Endothelial cell of umbilical vein (primary cell): ENCODE results near the gene CMC1. TPM values are rescaled to one million over a fixed set of nuclear protein-coding genes. Genes with fewer than 3 reads are reported as not detected.

Source experiments
- BruUV-seq: library from RNA; stranded (reverse); fragments of 400-500 nt; replicated peaks from 2 replicates; lab custom pipeline; 2021; lab: Mats Ljungman, UMichigan
- CTCF ChIA-PET: fragments of 300-600, 350-600 bp; sonication (Branson Sonifier 250); formaldehyde crosslinking; loops from one replicate; lab custom pipeline; 2021; ENCODE audit warnings: antibody characterized with exemption, inconsistent platforms; lab: Charles Lee
- POLR2A ChIA-PET: fragments of 300-600, 350-600 bp; sonication (Branson Sonifier 250); formaldehyde crosslinking; loops from one replicate; lab custom pipeline; 2021; ENCODE audit warnings: antibody characterized with exemption, inconsistent platforms; lab: Charles Lee
- DNase-seq: peaks from one replicate; pipeline ENCODE4 v3.0.0-alpha.2; 2011; ENCODE audit warnings: low read depth, low spot score
- FAIRE-seq: peaks from 2 replicates; lab custom pipeline; 2011; peaks lifted over from hg19 to GRCh38; lab: Jason Lieb, UNC
- H2AFZ ChIP-seq: 2 replicates; pipeline ENCODE4 v1.6.0; 2012; ENCODE audit warnings: low read depth, low read length, control low read depth, inconsistent platforms
- H3K27ac ChIP-seq: 2 replicates; pipeline ENCODE4 v1.5.1; 2011; ENCODE audit warnings: low read depth, mild to moderate bottlenecking, control low read depth, low read length, moderate library complexity; ENCODE audit not compliant: insufficient read depth
- H3K27me3 ChIP-seq, 2 experiments: 2 replicates each; pipeline versions ENCODE4 v1.6.0 to v1.6.1; 2011; ENCODE audit warnings: low read length in 2 of 2, mixed read lengths in 1 of 2; ENCODE audit not compliant: control insufficient read depth in 2 of 2, insufficient read depth in 2 of 2
- H3K36me3 ChIP-seq, 2 experiments: 2 replicates in 1 of 2; 3 replicates in 1 of 2; pipeline ENCODE4 v1.5.1; 2011; ENCODE audit warnings: low read length in 2 of 2, mild to moderate bottlenecking in 1 of 2, moderate library complexity in 1 of 2; ENCODE audit not compliant: control insufficient read depth in 2 of 2, insufficient read depth in 2 of 2; ENCODE audit errors: extremely low read depth in 1 of 2
- H3K4me1 ChIP-seq: 3 replicates; pipeline ENCODE4 v1.5.1; 2011; ENCODE audit warnings: mild to moderate bottlenecking, low read length; ENCODE audit not compliant: control insufficient read depth, insufficient read depth; ENCODE audit errors: extremely low read depth
- H3K4me2 ChIP-seq: 2 replicates; pipeline ENCODE4 v1.6.1; 2011; ENCODE audit warnings: low read length, control low read depth, mixed read lengths; ENCODE audit not compliant: insufficient read depth
- H3K4me3 ChIP-seq, 3 experiments: fragments of 200-600 bp in 1 of 3; sonication (generic), shearing (Covaris generic) in 1 of 3; replicated peaks in 1 of 3; 2 replicates each; pipeline ENCODE4 v1.5.1; 2011 to 2016; ENCODE audit warnings: control low read depth in 3 of 3, low read length in 3 of 3, mild to moderate bottlenecking in 2 of 3, inconsistent platforms in 1 of 3, low read depth in 1 of 3, moderate library complexity in 1 of 3; ENCODE audit not compliant: insufficient read depth in 1 of 3
- H3K79me2 ChIP-seq: 2 replicates; pipeline ENCODE4 v1.6.0; 2012; ENCODE audit warnings: low read length, inconsistent platforms; ENCODE audit not compliant: control insufficient read depth, insufficient read depth
- H3K9ac ChIP-seq: replicated peaks from 2 replicates; pipeline ENCODE3; 2011; ENCODE audit warnings: low read length, control low read depth; ENCODE audit not compliant: insufficient read depth; ENCODE audit errors: extremely low read depth
- H3K9me1 ChIP-seq: replicated peaks from 3 replicates; pipeline ENCODE4 v1.6.0; 2011; ENCODE audit warnings: mild to moderate bottlenecking, low read length; ENCODE audit not compliant: control insufficient read depth, insufficient read depth; ENCODE audit errors: extremely low read depth
- H3K9me3 ChIP-seq: replicated peaks from 2 replicates; pipeline ENCODE4 v1.5.1; 2012; ENCODE audit warnings: low read length, inconsistent platforms; ENCODE audit not compliant: control insufficient read depth, insufficient read depth
- H4K20me1 ChIP-seq: replicated peaks from 2 replicates; pipeline ENCODE3; 2011; ENCODE audit warnings: mild to moderate bottlenecking, low read length; ENCODE audit not compliant: control insufficient read depth, insufficient read depth; ENCODE audit errors: extremely low read depth
- EZH2 ChIP-seq: IDR thresholded peaks from 2 replicates; pipeline ENCODE4 v1.6.1; 2012; ENCODE audit warnings: borderline replicate concordance, low read depth, mild to moderate bottlenecking, moderate library complexity, low read length, inconsistent platforms; ENCODE audit not compliant: severe bottlenecking
- FOS ChIP-seq: IDR thresholded peaks from 2 replicates; pipeline ENCODE4 v1.6.1; 2011; ENCODE audit warnings: mild to moderate bottlenecking, low read length, moderate library complexity, borderline replicate concordance; ENCODE audit not compliant: insufficient read depth
- GATA2 ChIP-seq: IDR thresholded peaks from 2 replicates; pipeline ENCODE4 v1.7.0; 2011; ENCODE audit warnings: low read depth, mild to moderate bottlenecking, moderate library complexity, mixed read lengths, low read length; ENCODE audit not compliant: insufficient read length, insufficient read depth
- JUN ChIP-seq: IDR thresholded peaks from 2 replicates; pipeline ENCODE4 v1.6.1; 2011; ENCODE audit warnings: borderline replicate concordance, low read depth; ENCODE audit not compliant: insufficient read length, insufficient read depth
- MYC ChIP-seq: IDR thresholded peaks from one replicate; pipeline ENCODE4 v1.6.1; 2011; ENCODE audit warnings: mild to moderate bottlenecking, low read depth, low read length
- POLR2A ChIP-seq: IDR thresholded peaks from 2 replicates; pipeline ENCODE4 v1.6.1; 2012; ENCODE audit warnings: low read depth, mild to moderate bottlenecking, control low read depth, low read length
- POLR2AphosphoS5 ChIP-seq: IDR thresholded peaks from 2 replicates; pipeline ENCODE4 v1.6.1; 2012; ENCODE audit warnings: low read depth, mild to moderate bottlenecking, control low read depth, low read length, moderate library complexity; ENCODE audit not compliant: insufficient read depth
- dilution Hi-C: fragments of 300-500 bp; cut with MboI; formaldehyde crosslinking; loops from one replicate; pipeline ENCODE4 v1.15.0; 2019; ENCODE audit warnings: low sequenced_read_pairs; ENCODE audit not compliant: extremely low pct_ligation_motif_present
- intact Hi-C: fragments of 100-400 bp; cut with micrococcal nuclease; formaldehyde crosslinking; loops from one replicate; pipeline ENCODE4 v1.10.0; 2022
- polyA plus RNA-seq, 4 experiments: library from polyadenylated mRNA; depleted of rRNA in 3 of 4; stranded (reverse) in 3 of 4; unstranded in 1 of 4; fragments of >200 nt; gene quantifications; 2 replicates each; pipeline versions ENCODE4 v1.2.1 to v1.2.3, GENCODE V29; 2011 to 2012; ENCODE audit warnings: missing spikeins in 1 of 4
- total RNA-seq: library from RNA; stranded (reverse); gene quantifications from 2 replicates; pipeline ENCODE4 v1.2.3, GENCODE V29; 2021
- TF ChIP-seq, protein P1 (sequence below), 2 donors: IDR thresholded peaks; 1 replicate in 1 of 2; 2 replicates in 1 of 2; pipeline ENCODE4 v1.5.1; 2011; ENCODE audit warnings: low read length in 2 of 2, mild to moderate bottlenecking in 2 of 2, moderate library complexity in 2 of 2, control low read depth in 1 of 2, inconsistent platforms in 1 of 2, low read depth in 1 of 2; ENCODE audit not compliant: insufficient read depth in 1 of 2; ENCODE audit errors: extremely low read depth in 1 of 2
- TF ChIP-seq, protein P2 (sequence below): IDR thresholded peaks from 2 replicates; pipeline ENCODE4 v1.6.1; 2011; ENCODE audit not compliant: insufficient read depth, insufficient read length

The CMC1 gene
- total and polyA plus RNA-seq, 2 donors (not counting 3 experiments of a cell fraction or from before 2014, with no cell fraction given) = 13.1 to 18.6 TPM

DNA sequence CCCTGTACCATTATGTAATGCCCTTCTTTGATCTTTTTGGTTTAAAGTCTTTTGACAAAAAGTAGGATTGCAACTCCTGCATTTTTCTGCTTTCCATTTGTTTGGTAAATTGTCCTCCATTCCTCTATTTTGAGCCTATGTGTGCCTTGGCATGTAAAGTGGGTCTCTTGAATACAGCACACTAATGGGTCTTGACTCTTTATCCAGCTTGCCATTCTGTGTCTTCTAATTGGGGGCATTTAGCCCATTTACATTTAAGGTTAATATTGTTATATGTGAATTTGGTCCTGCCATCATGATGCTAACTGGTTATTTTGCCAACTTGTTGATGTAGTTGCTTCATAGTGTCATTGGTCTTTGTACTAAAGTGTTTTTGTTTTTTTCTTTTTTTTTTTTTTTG is 32.4 kb downstream of the CMC1 start:
- H3K4me1 ChIP-seq = no peaks in the 10 kb centered on the region
- CTCF ChIA-PET = interaction anchor here (0.8 to 2.7 kb wide), 2 partner anchors 9 to 12 kb away, joined by 4 to 7 read pairs; no protein-coding TSS in a partner anchor
- no peak overlapping the region for H3K27ac ChIP-seq
- no peak overlapping the region for H3K4me3 ChIP-seq
- H3K79me2 ChIP-seq = no peaks in the 10 kb centered on the region
- no peak overlapping the region for H2AFZ ChIP-seq
- H3K9me3 ChIP-seq = no peaks in the 10 kb centered on the region
- intact Hi-C loops (no loop called here), dilution Hi-C loops (no loop called here)
- TF ChIP-seq, protein P1, sequence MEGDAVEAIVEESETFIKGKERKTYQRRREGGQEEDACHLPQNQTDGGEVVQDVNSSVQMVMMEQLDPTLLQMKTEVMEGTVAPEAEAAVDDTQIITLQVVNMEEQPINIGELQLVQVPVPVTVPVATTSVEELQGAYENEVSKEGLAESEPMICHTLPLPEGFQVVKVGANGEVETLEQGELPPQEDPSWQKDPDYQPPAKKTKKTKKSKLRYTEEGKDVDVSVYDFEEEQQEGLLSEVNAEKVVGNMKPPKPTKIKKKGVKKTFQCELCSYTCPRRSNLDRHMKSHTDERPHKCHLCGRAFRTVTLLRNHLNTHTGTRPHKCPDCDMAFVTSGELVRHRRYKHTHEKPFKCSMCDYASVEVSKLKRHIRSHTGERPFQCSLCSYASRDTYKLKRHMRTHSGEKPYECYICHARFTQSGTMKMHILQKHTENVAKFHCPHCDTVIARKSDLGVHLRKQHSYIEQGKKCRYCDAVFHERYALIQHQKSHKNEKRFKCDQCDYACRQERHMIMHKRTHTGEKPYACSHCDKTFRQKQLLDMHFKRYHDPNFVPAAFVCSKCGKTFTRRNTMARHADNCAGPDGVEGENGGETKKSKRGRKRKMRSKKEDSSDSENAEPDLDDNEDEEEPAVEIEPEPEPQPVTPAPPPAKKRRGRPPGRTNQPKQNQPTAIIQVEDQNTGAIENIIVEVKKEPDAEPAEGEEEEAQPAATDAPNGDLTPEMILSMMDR (IDR thresholded peaks at IDR 0.05; ENCODE audit: extremely low read depth in 1 of 2, insufficient read depth in 1 of 2, low read depth in 1 of 2, low read length in 2 of 2) = no peak
- TF ChIP-seq GATA2 (no peak), MYC (no peak), POLR2AphosphoS5 (no peak), FOS (no peak), JUN (no peak), POLR2A (no peak), EZH2 (no peak)
- TF ChIP-seq, protein P2, sequence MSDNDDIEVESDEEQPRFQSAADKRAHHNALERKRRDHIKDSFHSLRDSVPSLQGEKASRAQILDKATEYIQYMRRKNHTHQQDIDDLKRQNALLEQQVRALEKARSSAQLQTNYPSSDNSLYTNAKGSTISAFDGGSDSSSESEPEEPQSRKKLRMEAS = no peak
- no peak for DNase-seq
- POLR2A ChIA-PET = no interaction called here
- no TSS peak for BruUV-seq
- H3K9ac ChIP-seq = no peak overlapping the region
- H3K4me2 ChIP-seq = no peak overlapping the region
- H3K36me3 ChIP-seq = no peaks in the 10 kb centered on the region
- FAIRE-seq = peak; percentile 12
- no peaks in the 10 kb centered on the region for H4K20me1 ChIP-seq
- no peaks in the 10 kb centered on the region for H3K9me1 ChIP-seq
- H3K27me3 ChIP-seq = no peaks in the 10 kb centered on the region
